Vagina (tissue), 2 donors: ENCODE measurements around the gene NAP1L4. TPM values are rescaled to one million over a fixed set of nuclear protein-coding genes. Genes with fewer than 3 reads are reported as not detected.
"Not testable (repeated sequence)": the region's sequence is repeated elsewhere in the genome, so short reads cannot be mapped to it uniquely, and the experiment has no call there.

Experiments used
- DNase-seq, 2 donors: peaks; one replicate each; pipeline ENCODE4 v3.0.0-alpha.2; 2017; ENCODE audit errors: extremely low spot score in 2 of 2
- H3K27ac ChIP-seq: fragments of 200-600 bp; sonication (generic); one replicate; pipeline ENCODE4 v1.5.1; 2019
- H3K27me3 ChIP-seq: fragments of 200-600 bp; sonication (generic); one replicate; pipeline ENCODE4 v1.5.1; 2019
- H3K36me3 ChIP-seq, 2 donors: fragments of 200-600 bp; sonication (generic); one replicate each; pipeline ENCODE4 v1.5.1; 2017 to 2019
- H3K4me1 ChIP-seq: fragments of 200-600 bp; sonication (generic); one replicate; pipeline ENCODE4 v1.5.1; 2019
- H3K4me3 ChIP-seq, 2 donors: fragments of 200-600 bp; sonication (generic); 1 replicate in 1 of 2; 2 replicates in 1 of 2; pipeline ENCODE4 v1.5.1; 2016 to 2019
- H3K9me3 ChIP-seq: fragments of 200-600 bp; sonication (generic); one replicate; pipeline ENCODE4 v1.5.1; 2019
- POLR2A ChIP-seq, 2 donors: fragments of 450-650 bp; IDR thresholded peaks; one replicate each; pipeline ENCODE4 v1.6.1; 2017; ENCODE audit warnings: antibody characterized with exemption in 2 of 2, mild to moderate bottlenecking in 2 of 2, moderate library complexity in 2 of 2
- POLR2AphosphoS5 ChIP-seq, 2 donors: sonication (generic); formaldehyde crosslinking; IDR thresholded peaks; one replicate each; pipeline ENCODE4 v1.9.0; 2017; ENCODE audit warnings: antibody characterized with exemption in 2 of 2, mild to moderate bottlenecking in 2 of 2, low read depth in 1 of 2; ENCODE audit not compliant: insufficient read depth in 1 of 2
- intact Hi-C: fragments of 100-400 bp; cut with DNase I; formaldehyde crosslinking; loops from one replicate; pipeline ENCODE4 v1.15.1; 2023
- total RNA-seq: library from RNA; depleted of rRNA; stranded (reverse); fragments of >200 nt; gene quantifications from one replicate; pipeline ENCODE4 v1.2.3, GENCODE V29; 2016
- TF ChIP-seq, protein P1 (sequence below), 3 experiments: fragments of 450-650 bp in 2 of 3; fragments of 200-600 bp in 1 of 3; sonication (generic) in 1 of 3; IDR thresholded peaks; one replicate each; pipeline ENCODE4 v1.5.1; 2017 to 2019; ENCODE audit warnings: antibody characterized with exemption in 3 of 3, mild to moderate bottlenecking in 2 of 3, moderate library complexity in 2 of 3

NAP1L4 gene
- total RNA-seq, 1 donor from 2014 or later, result 108 TPM

DNA sequence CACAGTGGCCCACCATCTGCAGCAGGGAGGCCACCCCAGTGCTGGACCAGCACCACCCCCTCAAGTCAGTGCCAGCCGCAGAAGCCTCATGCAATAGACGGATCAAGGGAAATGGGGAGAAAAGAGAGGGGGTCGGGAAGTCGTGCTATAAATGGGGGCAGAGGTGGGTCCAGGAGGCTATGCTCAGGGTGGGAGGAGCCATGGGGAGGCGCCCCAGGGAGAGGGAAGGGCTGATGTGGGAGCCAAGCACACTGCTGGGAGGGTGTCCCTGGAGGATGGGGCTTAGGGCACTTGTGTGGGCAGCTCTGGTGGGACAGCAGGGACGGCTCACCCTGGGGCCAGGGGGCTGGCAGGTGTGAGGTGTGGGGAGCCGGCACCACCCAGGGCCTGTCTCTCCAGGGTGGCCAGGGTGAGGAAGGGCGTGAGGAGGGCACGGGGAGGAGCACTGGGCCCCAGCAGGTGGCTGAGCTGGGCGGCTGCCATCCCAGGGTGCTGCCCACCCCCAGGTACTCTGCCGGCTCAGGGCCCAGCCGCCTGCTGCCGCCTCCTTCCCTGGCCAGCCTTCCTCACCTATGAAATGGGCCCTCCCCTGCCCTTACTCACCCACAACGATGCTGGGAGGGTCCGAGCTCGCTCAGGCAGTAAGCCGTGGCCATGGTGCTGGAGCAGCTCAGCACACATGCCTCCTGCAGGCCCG, 80.9 kb downstream of the NAP1L4 start:
- H3K4me3 ChIP-seq, result no peak overlapping the region
- H3K9me3 ChIP-seq, result no peaks in the 10 kb centered on the region
- no peak overlapping the region for H3K27ac ChIP-seq
- DNase-seq, result no peak
- H3K27me3 ChIP-seq, result no peaks in the 10 kb centered on the region
- H3K4me1 ChIP-seq, result peaks cover 42% of the 10 kb centered on the region
- intact Hi-C loops, result no loop called here
- no peaks in the 10 kb centered on the region for H3K36me3 ChIP-seq
- TF ChIP-seq, protein P1, sequence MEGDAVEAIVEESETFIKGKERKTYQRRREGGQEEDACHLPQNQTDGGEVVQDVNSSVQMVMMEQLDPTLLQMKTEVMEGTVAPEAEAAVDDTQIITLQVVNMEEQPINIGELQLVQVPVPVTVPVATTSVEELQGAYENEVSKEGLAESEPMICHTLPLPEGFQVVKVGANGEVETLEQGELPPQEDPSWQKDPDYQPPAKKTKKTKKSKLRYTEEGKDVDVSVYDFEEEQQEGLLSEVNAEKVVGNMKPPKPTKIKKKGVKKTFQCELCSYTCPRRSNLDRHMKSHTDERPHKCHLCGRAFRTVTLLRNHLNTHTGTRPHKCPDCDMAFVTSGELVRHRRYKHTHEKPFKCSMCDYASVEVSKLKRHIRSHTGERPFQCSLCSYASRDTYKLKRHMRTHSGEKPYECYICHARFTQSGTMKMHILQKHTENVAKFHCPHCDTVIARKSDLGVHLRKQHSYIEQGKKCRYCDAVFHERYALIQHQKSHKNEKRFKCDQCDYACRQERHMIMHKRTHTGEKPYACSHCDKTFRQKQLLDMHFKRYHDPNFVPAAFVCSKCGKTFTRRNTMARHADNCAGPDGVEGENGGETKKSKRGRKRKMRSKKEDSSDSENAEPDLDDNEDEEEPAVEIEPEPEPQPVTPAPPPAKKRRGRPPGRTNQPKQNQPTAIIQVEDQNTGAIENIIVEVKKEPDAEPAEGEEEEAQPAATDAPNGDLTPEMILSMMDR (IDR thresholded peaks at IDR 0.05), result no peak
- TF ChIP-seq POLR2AphosphoS5 (IDR thresholded peaks at IDR 0.05; ENCODE audit: insufficient read depth in 1 of 2, low read depth in 1 of 2) (peak in 1 of 2 donors; percentile 3), POLR2A (IDR thresholded peaks at IDR 0.05) (no peak)

DNA sequence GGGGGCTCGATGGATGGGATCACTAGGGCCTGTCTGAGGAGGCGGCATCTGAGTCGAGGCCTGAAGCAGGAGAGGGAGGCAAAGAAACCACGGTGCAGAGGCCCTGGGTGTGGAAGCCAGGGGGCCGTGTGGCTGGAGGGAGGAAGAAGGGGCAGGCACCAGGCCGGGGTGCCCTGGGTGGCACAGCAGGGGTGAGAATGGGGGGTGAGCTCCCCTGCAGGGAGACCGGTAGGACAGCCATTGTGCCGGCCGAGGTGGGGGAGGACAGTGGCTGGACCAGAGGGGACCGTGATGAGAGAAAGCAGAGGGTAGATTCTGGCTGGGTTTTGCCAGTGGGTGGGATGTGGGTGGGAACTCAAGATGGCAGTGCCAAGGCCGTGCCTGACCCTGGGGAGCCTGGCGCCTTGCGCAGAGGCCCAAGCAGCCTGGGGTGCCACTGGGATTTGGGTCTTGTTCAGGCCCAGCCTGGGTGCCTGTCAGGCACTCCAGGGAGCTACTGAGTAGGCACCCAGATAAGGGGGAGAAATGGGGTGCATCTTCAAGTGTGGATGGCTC, 81.7 kb downstream of the NAP1L4 start:
- Histone ChIP-seq H3K4me1 (peaks cover 42% of the 10 kb centered on the region), H3K4me3 (no peak overlapping the region), H3K27ac (no peak overlapping the region), H3K9me3 (no peaks in the 10 kb centered on the region), H3K36me3 (no peaks in the 10 kb centered on the region), H3K27me3 (no peaks in the 10 kb centered on the region)
- intact Hi-C loops, result no loop called here
- TF ChIP-seq, protein P1 (IDR thresholded peaks at IDR 0.05), result no peak
- TF ChIP-seq POLR2AphosphoS5 (IDR thresholded peaks at IDR 0.05; ENCODE audit: insufficient read depth in 1 of 2, low read depth in 1 of 2) (no peak), POLR2A (IDR thresholded peaks at IDR 0.05) (no peak)
- no peak for DNase-seq

DNA sequence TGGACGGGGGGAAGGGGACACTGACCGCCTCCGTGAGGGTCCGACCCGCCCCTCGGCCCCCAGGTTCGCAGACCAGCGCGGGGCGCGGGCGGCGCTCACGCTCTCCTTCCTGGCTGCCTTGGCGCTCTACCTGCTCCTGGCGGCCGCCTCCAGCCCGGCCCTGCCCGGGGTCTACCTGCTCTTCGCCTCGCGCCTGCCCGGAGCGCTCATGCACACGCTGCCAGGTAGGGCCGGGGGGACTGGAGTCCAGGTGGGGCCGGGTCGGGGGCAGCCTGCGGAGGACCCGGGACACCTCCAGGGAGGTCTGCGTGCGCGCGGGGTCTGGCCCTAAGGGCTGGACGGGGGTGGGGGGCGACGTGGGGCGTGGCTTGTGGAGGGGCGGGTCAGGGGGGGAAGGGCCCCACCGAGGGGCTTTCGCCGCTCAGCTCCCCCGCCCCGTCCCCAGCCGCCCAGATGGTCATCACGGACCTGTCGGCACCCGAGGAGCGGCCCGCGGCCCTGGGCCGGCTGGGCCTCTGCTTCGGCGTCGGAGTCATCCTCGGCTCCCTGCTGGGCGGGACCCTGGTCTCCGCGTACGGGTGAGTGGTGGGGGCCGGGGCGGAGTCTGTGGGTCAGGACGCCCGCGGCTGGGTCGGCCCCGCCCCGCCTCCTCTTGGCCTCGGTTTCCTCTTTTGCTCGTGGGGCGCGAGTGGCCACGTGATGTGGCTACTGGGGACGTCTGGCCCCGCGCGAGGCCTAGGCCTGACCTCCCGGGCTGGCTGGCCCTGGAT, 82.8 kb downstream of the NAP1L4 start:
- Histone ChIP-seq H3K36me3 (no peaks in the 10 kb centered on the region), H3K9me3 (no peaks in the 10 kb centered on the region), H3K4me3 (peak overlapping the region; percentile 18 to 31), H3K4me1 (peaks cover 47% of the 10 kb centered on the region), H3K27ac (no peak overlapping the region), H3K27me3 (no peaks in the 10 kb centered on the region)
- intact Hi-C loops, result no loop called here
- no peak for DNase-seq
- TF ChIP-seq POLR2AphosphoS5 (IDR thresholded peaks at IDR 0.05; ENCODE audit: insufficient read depth in 1 of 2, low read depth in 1 of 2), result no peak
- TF ChIP-seq POLR2A (IDR thresholded peaks at IDR 0.05), result no peak
- TF ChIP-seq, protein P1 (IDR thresholded peaks at IDR 0.05), result no peak

DNA sequence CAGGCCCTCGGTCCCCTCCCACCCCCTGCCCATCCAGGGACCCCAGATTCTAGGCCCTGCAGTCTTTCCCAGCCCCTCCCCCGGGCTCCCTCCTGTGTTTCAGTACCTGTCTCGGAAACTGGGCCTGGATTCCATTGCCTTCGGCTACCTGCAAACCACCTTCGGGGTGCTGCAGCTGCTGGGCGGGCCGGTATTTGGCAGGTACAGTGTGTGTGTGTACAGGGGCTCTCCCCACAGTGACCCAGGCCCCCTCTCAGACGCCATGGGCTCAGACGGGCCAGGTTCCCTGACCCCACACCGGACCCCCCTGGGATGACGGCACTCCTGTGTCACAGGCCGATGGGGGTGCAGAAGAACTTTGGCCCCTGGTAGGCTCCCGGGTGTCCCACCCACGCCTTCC, 84.0 kb downstream of the NAP1L4 start:
- intact Hi-C loops, result no loop called here
- TF ChIP-seq POLR2AphosphoS5 (IDR thresholded peaks at IDR 0.05; ENCODE audit: insufficient read depth in 1 of 2, low read depth in 1 of 2) (no peak), POLR2A (IDR thresholded peaks at IDR 0.05) (no peak)
- TF ChIP-seq, protein P1 (IDR thresholded peaks at IDR 0.05), result no peak
- Histone ChIP-seq H3K4me3 (no peak overlapping the region), H3K36me3 (no peaks in the 10 kb centered on the region), H3K27ac (no peak overlapping the region), H3K9me3 (no peaks in the 10 kb centered on the region), H3K4me1 (peaks cover 46% of the 10 kb centered on the region), H3K27me3 (no peaks in the 10 kb centered on the region)
- no peak for DNase-seq

DNA sequence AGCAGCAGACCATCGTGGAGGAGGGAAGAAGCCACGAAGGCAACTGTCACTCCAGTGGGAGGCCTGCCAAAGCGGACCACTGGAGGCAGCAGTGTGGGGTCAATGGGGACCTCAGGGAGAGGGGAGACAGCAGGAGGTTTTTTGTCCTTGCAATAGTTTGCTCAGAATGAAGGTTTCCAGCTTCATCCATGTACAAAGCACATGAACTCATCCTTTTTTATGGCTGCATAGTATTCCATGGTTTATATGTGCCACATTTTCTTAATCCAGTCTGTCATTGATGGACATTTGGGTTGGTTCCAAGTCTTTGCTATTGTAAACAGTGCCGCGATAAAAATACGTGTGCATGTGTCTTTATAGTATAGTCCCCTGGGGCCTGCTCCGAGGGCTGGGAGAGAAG, 86.8 kb downstream of the NAP1L4 start:
- H3K4me1 ChIP-seq, result peaks cover 43% of the 10 kb centered on the region
- H3K36me3 ChIP-seq, H3K4me3 ChIP-seq, H3K27ac ChIP-seq, H3K9me3 ChIP-seq, DNase-seq, H3K27me3 ChIP-seq, intact Hi-C loops: not testable (repeated sequence)
